Measurements from ENCODE around the gene PARVA. TPM values are rescaled to one million over a fixed set of nuclear protein-coding genes. Genes with fewer than 3 reads are reported as not detected.

The PARVA gene
- total RNA-seq, 2 donors from 2014 or later, result 66.5 to 105 TPM

GRCh38 chr11:12445001-12445400, 67.6 kb downstream of the PARVA start:
- no peak for DNase-seq
- no peak for ATAC-seq
- intact Hi-C loops (cut with DNase I), result no loop called here

GRCh38 chr11:12446863-12447262, 69.5 kb downstream of the PARVA start:
- intact Hi-C loops (cut with DNase I), result no loop called here
- DNase-seq (no peak), ATAC-seq (no peak)

GRCh38 chr11:12448131-12448939, 71.0 kb downstream of the PARVA start:
- DNase-seq, result no peak
- intact Hi-C loops (cut with DNase I), result no loop called here
- no peak for ATAC-seq

DNA sequence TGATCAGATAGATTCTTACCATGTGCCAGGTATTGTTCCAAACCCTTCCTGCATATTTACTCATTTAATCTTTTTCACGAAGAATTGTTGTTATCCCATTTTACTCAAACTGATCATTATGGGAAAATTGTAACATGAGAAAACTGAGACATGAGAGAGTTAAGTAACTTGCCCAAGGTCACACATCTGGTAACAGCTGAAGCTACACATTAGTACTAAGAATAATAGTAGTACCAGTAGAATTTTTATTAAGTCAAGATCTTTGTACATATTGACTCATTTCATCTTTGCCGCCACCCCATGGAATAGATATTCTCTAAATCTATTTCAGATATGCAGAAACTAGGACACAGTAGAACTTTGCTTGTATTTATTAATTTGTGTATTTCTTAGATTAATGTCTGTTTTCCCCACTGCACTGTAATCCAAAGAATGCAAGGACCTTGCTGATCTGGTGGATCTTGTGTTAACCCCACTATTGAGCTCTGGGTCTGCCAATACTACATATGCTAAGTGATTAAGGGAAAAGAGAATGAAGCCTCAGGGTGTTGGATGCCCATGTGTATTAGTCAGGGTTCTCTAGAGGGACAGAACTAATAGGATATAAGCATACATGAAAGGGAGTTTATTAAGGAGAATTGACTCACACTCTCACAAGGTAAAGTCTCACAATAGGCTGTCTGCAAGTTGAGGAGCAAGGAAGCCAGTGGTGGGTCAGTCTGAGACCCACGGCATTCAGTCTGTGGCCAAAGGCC, 72.8 kb downstream of the PARVA start:
- intact Hi-C loops (cut with DNase I), result no loop called here
- ATAC-seq, result no peak
- DNase-seq, result no peak

DNA sequence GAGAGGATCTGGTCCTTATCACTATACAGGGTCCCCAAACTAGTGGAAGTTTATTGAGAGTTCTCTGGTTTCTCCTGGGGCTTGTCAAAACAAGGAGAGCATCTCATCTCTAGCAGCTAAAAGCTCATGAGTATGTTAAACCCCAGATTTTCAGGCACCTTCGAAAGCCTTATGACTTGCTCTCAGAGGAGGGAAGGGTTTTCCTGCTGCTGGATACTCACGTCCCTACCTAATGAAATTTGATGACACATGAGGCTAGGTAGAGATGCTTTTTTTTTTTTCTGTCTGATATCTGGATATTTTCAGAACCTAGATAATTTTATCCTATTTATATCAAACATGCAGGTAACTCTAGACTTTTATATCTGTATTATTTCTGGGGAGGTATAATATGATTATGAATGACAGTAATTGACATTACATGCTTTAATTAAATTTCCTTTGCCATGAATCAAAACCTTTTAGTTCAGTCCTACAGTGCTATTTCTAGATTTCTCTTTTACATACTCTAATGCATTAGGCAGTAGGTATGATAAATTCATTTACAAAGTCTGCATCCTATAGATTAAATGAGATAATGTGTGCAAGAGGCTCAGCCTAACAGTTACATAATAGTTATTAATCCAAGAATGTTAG, 73.9 kb downstream of the PARVA start:
- no peak for DNase-seq
- ATAC-seq, result no peak
- intact Hi-C loops (cut with DNase I), result no loop called here

DNA sequence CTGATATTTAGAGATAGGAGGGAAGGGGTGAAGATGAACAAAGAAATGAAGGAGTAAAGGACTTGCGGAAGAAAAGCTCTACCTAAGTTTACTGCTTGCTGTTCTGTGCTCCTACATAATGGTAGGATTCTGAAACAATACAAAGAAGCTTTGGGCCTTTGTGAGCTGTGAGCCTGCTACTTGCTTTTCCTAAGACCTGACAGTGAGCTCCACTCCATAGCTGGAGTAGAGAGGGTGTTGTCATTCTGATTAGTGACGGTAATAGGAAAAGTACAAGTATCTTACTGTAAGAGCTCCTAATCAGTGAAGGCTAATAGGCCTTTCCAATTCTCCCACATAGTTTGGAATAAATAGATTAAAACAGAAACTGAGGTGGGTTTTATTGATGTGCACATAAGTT, 75.9 kb downstream of the PARVA start:
- intact Hi-C loops (cut with DNase I), result no loop called here
- ATAC-seq (no peak), DNase-seq (no peak)

- ATAC-seq, result no peak
- intact Hi-C loops (cut with DNase I), result no loop called here
- DNase-seq, result no peak
These were observed 77.4 kb downstream of the PARVA start for GRCh38 chr11:12454782-12455181.

- intact Hi-C loops (cut with DNase I), result no loop called here
- no peak for DNase-seq
- peak in 1 of 2 donors; percentile 64 for ATAC-seq
These were observed 78.6 kb downstream of the PARVA start for GRCh38 chr11:12455938-12456337.

GRCh38 chr11:12456651-12457579, 79.5 kb downstream of the PARVA start:
- intact Hi-C loops (cut with DNase I), result no loop called here

DNA sequence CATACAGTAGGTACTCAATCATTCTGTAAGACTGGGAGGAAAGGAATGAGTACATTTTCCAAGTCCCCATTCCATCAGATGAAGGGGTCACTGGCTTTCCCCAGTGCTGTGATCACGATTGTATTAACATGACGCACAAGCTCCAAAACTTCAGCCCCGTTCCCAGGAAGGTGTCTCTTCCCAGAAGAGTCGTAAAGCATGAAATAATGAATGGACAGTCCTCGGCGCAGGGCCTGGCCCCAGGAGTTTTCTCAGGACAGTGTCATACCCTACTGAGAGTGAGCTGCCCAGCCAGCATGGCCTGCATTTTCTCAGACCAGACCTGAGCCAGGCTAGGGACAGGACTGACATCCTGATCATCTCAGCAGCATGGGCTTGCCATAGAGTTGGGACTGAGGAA, 80.7 kb downstream of the PARVA start:
- ATAC-seq, result no peak
- intact Hi-C loops (cut with DNase I), result no loop called here
- DNase-seq, result no peak

More at GRCh38 chr11:12456651-12457579, 79.5 kb downstream of the PARVA start:
- DNase-seq, result no peak
- peak in 1 of 2 donors; percentile 39 for ATAC-seq

- intact Hi-C loops (cut with DNase I), result no loop called here
- ATAC-seq, result no peak
- no peak for DNase-seq
These were observed 82.0 kb downstream of the PARVA start for GRCh38 chr11:12459374-12459773.

- intact Hi-C loops (cut with DNase I), result no loop called here
- DNase-seq (no peak), ATAC-seq (no peak)
These were observed 82.6 kb downstream of the PARVA start for GRCh38 chr11:12459865-12460444.

GRCh38 chr11:12460466-12460865, 83.1 kb downstream of the PARVA start:
- DNase-seq (no peak), ATAC-seq (no peak)
- intact Hi-C loops (cut with DNase I), result no loop called here

DNA sequence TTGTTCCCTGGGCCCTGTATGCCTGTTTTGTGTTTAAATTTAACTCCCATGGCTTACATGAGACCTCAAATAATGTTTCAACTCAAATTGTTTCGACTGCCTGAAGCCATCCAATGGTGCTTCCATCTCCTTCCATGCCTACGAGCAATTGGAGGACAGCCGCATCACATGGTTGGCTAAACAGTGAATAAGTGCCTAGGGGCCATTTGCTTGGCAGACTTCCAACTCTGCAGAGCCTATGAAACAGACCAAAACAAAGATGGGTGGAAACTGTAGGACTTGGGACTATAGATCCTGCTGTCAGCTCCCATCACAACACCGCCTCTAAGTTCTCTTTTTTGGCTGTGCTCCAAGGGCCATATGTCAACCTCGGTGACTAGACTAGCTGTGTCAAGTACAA, 84.1 kb downstream of the PARVA start:
- intact Hi-C loops (cut with DNase I), result no loop called here
- ATAC-seq, result no peak
- no peak for DNase-seq

DNA sequence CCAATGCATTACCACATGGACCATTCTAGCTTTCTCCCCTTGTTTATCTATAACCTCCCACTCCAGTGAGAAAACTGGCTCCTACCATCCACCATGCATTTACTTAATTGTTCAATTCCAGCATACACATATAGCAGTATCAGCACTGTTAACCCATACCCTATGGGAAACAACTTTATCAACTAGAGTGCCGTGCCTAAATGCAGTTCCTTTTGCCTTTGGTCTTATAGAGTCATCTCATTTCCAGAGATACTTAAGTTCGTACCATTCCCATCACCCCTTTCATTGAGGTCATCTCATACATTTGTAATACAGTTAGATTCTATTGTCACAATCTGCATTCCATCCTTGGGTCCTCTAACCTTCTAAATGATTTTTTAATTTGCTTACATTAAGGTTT, 86.9 kb downstream of the PARVA start:
- no peak for ATAC-seq
- intact Hi-C loops (cut with DNase I), result no loop called here
- DNase-seq, result no peak

DNA sequence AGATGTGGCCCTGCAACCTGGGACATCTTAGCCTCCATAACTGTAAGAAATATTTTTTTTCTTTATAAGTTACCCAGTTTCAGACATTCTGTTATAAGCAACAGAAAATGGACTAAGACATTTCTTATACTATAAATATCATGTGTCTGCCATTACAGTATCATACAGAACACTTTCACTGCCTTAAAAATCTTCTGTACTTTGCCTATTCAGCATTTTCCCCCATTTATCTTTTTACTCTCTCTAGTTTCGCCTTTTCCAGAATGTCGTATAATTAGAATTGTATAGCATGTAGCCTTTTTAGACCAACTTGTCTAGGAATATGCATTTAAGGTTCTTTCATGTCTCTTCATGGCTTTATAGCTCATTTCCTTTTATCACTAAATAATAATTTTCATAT, 88.0 kb downstream of the PARVA start:
- intact Hi-C loops (cut with DNase I), result loop anchor here in 1 of 2 donors (5.0 kb wide), 1 partner anchor 48 kb away; no protein-coding TSS in a partner anchor
- ATAC-seq, result no peak
- no peak for DNase-seq

DNA sequence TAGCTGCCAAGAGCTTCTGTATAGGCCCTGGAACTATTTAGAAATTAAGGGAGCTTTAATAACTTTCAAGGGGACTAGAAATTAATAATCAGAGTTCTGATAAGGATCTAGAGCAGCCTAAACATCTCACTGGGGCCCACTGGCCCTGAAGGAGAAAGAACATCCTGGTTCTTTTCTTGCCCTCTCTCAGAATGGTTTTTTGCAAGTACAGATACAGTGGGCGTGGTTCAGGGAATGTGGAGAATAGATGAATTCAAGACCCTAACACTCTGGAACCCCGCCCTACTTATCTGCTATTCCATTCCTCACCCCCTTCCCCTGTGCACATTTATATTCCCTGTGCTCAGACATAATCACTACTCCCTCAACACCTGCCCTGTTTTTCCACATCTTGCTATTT, 90.2 kb downstream of the PARVA start:
- ATAC-seq (no peak), DNase-seq (no peak)
- intact Hi-C loops (cut with DNase I), result loop anchor here in 1 of 2 donors (5.0 kb wide), 1 partner anchor 50 kb away; no protein-coding TSS in a partner anchor

GRCh38 chr11:12469451-12469850, 92.1 kb downstream of the PARVA start:
- ATAC-seq (peak; percentile 29 to 86), DNase-seq (no peak)
- intact Hi-C loops (cut with DNase I), result loop anchor here in 1 of 2 donors (5.0 kb wide), 1 partner anchor 52 kb away; no protein-coding TSS in a partner anchor

GRCh38 chr11:12470236-12470635, 92.9 kb downstream of the PARVA start:
- ATAC-seq, result no peak
- intact Hi-C loops (cut with DNase I), result no loop called here
- DNase-seq, result no peak
